Neuron (in vitro differentiated cells): ENCODE data around the gene WDR12.
"Not testable (repeated sequence)": the region's sequence is repeated elsewhere in the genome, so short reads cannot be mapped to it uniquely, and the experiment has no call there.

Source experiments
- H2AFZ ChIP-seq: one replicate; pipeline ENCODE4 v1.6.1; 2013; ENCODE audit warnings: low read depth, mild to moderate bottlenecking, inconsistent platforms, low read length, moderate library complexity
- H3K27me3 ChIP-seq: one replicate; pipeline ENCODE4 v1.6.1; 2013; ENCODE audit warnings: low read length; ENCODE audit not compliant: insufficient read depth
- H3K36me3 ChIP-seq: one replicate; pipeline ENCODE4 v1.6.1; 2013; ENCODE audit warnings: low read length; ENCODE audit not compliant: insufficient read depth
- H3K4me1 ChIP-seq: one replicate; pipeline ENCODE4 v1.6.1; 2013; ENCODE audit warnings: low read length; ENCODE audit not compliant: insufficient read depth
- H3K4me3 ChIP-seq: 2 replicates; pipeline ENCODE4 v1.5.1; 2013; ENCODE audit warnings: mild to moderate bottlenecking, low read length, moderate library complexity
- H3K9me3 ChIP-seq: one replicate; pipeline ENCODE4 v1.6.1; 2013; ENCODE audit warnings: low read length

WDR12 gene

GRCh38 chr2:202871300-202872141, 40.0 kb downstream of the WDR12 start, which contains the start of gene ICA1L:
TSS of gene ICA1L (minus strand) at chr2:202871766. CDS start at chr2:202829009, 42,757 bp downstream.
- H2AFZ ChIP-seq = peak within 1 kb of the TSS; percentile 97
- no peaks in the 10 kb centered on the region for H3K9me3 ChIP-seq
- H3K36me3 ChIP-seq = no peaks in the 10 kb centered on the region
- peaks cover 6% of the 10 kb centered on the region for H3K4me1 ChIP-seq
- H3K4me3 ChIP-seq = peak within 1 kb of the TSS; percentile 84
- H3K27me3 ChIP-seq = no peaks in the 10 kb centered on the region

GRCh38 chr2:202870431-202871299, 40.8 kb downstream of the WDR12 start:
- Histone ChIP-seq H3K4me3 (peak overlapping the region; percentile 84), H3K9me3 (no peaks in the 10 kb centered on the region), H3K4me1 (peaks cover 6% of the 10 kb centered on the region), H2AFZ (peak overlapping the region; percentile 97), H3K36me3 (no peaks in the 10 kb centered on the region), H3K27me3 (no peaks in the 10 kb centered on the region)

GRCh38 chr2:202861987-202862386, 49.5 kb downstream of the WDR12 start:
- Histone ChIP-seq H3K4me3 (no peak overlapping the region), H3K9me3 (no peaks in the 10 kb centered on the region), H2AFZ (no peak overlapping the region), H3K36me3 (no peaks in the 10 kb centered on the region), H3K27me3 (no peaks in the 10 kb centered on the region), H3K4me1 (no peaks in the 10 kb centered on the region)

GRCh38 chr2:202858601-202859000, 52.9 kb downstream of the WDR12 start:
- H3K9me3 ChIP-seq = no peaks in the 10 kb centered on the region
- H3K4me1 ChIP-seq = no peaks in the 10 kb centered on the region
- H3K4me3 ChIP-seq = no peak overlapping the region
- no peaks in the 10 kb centered on the region for H3K27me3 ChIP-seq
- no peak overlapping the region for H2AFZ ChIP-seq
- H3K36me3 ChIP-seq = no peaks in the 10 kb centered on the region

GRCh38 chr2:202849343-202849742, 62.1 kb downstream of the WDR12 start:
- not testable (repeated sequence) for H2AFZ ChIP-seq, H3K4me1 ChIP-seq, H3K36me3 ChIP-seq, H3K4me3 ChIP-seq, H3K9me3 ChIP-seq, H3K27me3 ChIP-seq

GRCh38 chr2:202848813-202849212, 62.7 kb downstream of the WDR12 start:
- no peaks in the 10 kb centered on the region for H3K4me1 ChIP-seq
- H3K4me3 ChIP-seq = no peak overlapping the region
- H3K36me3 ChIP-seq = no peaks in the 10 kb centered on the region
- no peak overlapping the region for H2AFZ ChIP-seq
- no peaks in the 10 kb centered on the region for H3K27me3 ChIP-seq
- no peaks in the 10 kb centered on the region for H3K9me3 ChIP-seq

GRCh38 chr2:202847693-202848524, 63.6 kb downstream of the WDR12 start:
- Histone ChIP-seq H3K27me3 (no peaks in the 10 kb centered on the region), H3K4me3 (no peak overlapping the region), H3K36me3 (no peaks in the 10 kb centered on the region), H3K4me1 (no peaks in the 10 kb centered on the region), H2AFZ (no peak overlapping the region), H3K9me3 (peaks cover 5% of the 10 kb centered on the region)

- no peak overlapping the region for H2AFZ ChIP-seq
- no peaks in the 10 kb centered on the region for H3K27me3 ChIP-seq
- H3K4me3 ChIP-seq = no peak overlapping the region
- no peaks in the 10 kb centered on the region for H3K36me3 ChIP-seq
- H3K9me3 ChIP-seq = peaks cover 22% of the 10 kb centered on the region
- no peaks in the 10 kb centered on the region for H3K4me1 ChIP-seq
These were observed 66.8 kb downstream of the WDR12 start for GRCh38 chr2:202844656-202845055.

- H3K27me3 ChIP-seq = no peaks in the 10 kb centered on the region
- no peaks in the 10 kb centered on the region for H3K4me1 ChIP-seq
- H3K9me3 ChIP-seq = peaks cover 22% of the 10 kb centered on the region
- H3K36me3 ChIP-seq = no peaks in the 10 kb centered on the region
- no peak overlapping the region for H2AFZ ChIP-seq
- H3K4me3 ChIP-seq = no peak overlapping the region
These were observed 68.8 kb downstream of the WDR12 start for GRCh38 chr2:202842690-202843089.

GRCh38 chr2:202841090-202841867, 70.2 kb downstream of the WDR12 start:
- no peak overlapping the region for H2AFZ ChIP-seq
- H3K36me3 ChIP-seq = no peaks in the 10 kb centered on the region
- H3K4me1 ChIP-seq = no peaks in the 10 kb centered on the region
- peaks cover 22% of the 10 kb centered on the region for H3K9me3 ChIP-seq
- H3K4me3 ChIP-seq = no peak overlapping the region
- H3K27me3 ChIP-seq = no peaks in the 10 kb centered on the region

- no peaks in the 10 kb centered on the region for H3K4me1 ChIP-seq
- no peaks in the 10 kb centered on the region for H3K9me3 ChIP-seq
- no peak overlapping the region for H2AFZ ChIP-seq
- H3K36me3 ChIP-seq = no peaks in the 10 kb centered on the region
- H3K4me3 ChIP-seq = no peak overlapping the region
- no peaks in the 10 kb centered on the region for H3K27me3 ChIP-seq
These were observed 79.9 kb downstream of the WDR12 start for GRCh38 chr2:202831242-202832220.
